HG03103 (cell line): ENCODE measurements around the gene EIF3K.
"Not testable (repeated sequence)": the region's sequence is repeated elsewhere in the genome, so short reads cannot be mapped to it uniquely, and the experiment has no call there.

ENCODE experiments used
- ATAC-seq: cut with Tn5 transposase; IDR thresholded peaks from one replicate; pipeline ENCODE4 v1.9.1; 2021; ENCODE audit warnings: low read depth; ENCODE audit not compliant: unreplicated experiment

Gene EIF3K

DNA sequence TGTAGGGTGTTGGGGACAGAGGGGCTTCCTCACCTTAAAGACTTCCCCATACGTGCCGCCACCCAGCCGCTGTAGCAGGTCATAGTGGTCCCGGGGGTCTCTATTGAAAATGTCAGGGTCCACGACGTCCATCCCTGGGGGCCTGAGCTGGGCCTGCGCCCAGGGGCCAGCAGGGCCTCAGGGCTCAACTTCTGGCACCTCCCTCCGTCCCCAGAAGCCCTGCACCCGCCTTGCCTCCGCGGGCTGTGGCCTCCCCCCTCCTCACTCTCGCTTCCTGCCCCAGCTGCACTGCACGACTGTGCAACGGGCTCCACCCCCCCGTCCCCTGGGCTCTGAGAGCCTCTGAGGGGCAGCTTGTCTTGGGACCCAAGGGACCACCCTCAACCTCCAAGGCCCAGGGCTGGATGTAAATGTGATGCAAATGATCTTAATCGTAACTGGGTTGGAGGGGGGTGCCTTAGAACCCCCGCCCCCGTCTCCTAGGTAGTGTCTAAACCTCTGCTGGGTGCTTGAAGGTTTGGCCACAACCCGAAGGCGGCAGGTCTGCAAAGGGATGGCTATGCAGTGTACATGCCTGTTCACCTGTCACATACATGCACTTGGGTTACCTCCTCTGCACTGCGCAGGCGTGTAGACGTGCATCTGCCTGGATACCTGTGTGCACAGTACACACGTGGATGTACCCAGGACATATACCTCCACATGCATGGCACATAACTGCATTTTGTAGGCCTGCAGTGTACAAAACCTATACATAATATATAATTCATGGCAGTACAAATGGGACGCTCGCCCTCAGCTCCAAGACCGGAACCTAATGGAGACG, 1.0 kb upstream of the EIF3K start, which contains the start of gene MAP4K1:
MAP4K1 (minus strand) TSS at position 190 of the 826 bp plus-strand sequence; CDS start at position 132, 58 bp downstream.
- ATAC-seq, result peak; percentile 49

DNA sequence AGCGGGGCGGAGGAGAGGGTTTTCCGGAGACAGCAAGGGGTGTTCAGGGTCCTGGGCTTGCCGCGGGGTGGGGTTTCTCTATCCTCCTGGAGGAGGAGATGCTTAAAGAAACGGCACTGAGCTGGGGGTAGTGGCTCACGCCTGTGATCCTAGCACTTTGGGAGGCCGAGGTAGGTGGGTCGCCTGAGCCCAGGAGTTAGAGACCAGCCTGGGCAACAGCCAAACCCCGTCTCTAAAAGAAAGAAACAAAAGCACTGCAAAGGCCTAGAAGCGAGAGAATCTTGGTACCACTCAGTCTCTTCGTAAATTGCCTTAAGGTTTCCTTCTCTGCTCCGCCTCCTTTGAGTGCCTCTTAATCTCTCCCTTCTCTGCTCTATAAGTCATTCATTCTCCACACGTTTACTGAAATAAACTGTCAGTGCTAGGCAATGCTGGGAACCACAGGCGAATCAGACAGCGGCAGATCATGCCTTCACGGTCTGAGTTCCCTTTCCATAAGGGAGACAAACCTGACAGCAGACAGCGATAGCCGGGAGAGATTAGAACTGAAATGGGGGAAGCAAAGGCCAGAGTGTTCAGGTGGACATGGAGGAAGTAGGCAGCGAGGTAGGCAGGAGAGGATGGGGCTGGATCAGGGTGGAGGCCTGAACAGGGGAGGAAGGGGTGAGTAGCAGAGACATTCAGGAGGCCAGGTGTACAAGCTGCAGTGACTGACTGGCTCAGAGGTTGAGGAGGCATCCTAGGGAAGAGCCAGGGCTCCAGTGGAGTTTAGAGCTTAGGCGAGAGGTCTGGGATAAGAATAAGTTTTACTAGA, 580 bp downstream of the EIF3K start:
- no peak for ATAC-seq

DNA sequence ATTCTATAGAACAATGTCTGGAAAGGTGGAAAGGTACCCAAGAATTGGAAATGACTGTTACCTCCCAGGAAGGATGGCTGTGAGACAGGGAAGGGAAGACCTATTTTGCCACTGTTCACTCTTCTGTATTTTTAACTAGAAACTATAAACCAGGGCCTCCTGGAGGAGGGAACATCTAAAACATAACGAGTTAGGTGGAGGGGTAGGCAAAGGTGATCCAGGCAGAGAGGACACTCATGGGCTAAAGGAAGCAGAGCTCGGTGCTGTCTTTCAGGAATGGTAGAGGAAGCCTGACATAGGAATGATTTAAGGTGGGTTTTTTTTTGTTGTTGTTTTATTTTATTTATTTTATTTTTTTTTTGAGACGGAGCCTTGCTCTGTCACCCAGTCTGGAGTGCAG, 5.8 kb downstream of the EIF3K start:
- ATAC-seq, result no peak

DNA sequence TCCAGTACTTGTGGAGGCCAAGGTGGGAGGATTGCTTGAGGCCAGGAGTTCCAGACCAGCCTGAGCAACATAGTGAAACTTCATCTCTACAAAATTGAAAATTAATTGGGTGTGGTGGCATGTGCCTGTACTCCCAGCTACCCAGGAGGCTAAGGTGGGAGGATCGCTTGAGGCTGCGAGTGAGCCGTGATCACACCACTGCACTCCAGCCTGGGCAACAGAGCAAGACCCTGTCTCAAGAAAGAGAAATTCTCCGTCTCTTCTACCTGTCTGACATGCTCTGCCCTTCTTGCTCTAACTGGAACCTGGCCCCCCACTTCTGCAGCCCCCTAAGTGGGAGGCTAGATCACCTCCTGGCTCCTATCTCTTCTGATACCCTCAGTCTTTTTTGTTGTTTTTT, 7.4 kb downstream of the EIF3K start:
- ATAC-seq, result no peak

- ATAC-seq, result no peak
Observed at GRCh38 chr19:38629568-38629967, 10.6 kb downstream of the EIF3K start.

DNA sequence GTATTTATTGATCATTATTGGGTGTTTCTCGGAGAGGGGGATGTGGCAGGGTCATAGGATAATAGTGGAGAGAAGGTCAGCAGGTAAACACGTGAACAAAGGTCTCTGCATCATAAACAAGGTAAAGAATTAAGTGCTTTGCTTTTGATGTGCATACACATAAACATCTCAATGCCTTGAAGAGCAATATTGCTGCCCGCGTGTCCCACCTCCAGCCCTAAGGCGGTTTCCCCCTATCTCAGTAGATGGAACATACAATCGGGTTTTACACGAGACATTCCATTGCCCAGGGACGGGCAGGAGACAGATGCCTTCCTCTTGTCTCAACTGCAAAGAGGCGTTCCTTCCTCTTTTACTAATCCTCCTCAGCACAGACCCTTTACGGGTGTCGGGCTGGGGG, 12.3 kb downstream of the EIF3K start:
- not testable (repeated sequence) for ATAC-seq

GRCh38 chr19:38631811-38632475, 13.0 kb downstream of the EIF3K start:
- ATAC-seq, result not testable (repeated sequence)

- ATAC-seq, result no peak
Observed at GRCh38 chr19:38632476-38633213, 13.7 kb downstream of the EIF3K start.

GRCh38 chr19:38634757-38635482, 15.9 kb downstream of the EIF3K start:
- no peak for ATAC-seq

GRCh38 chr19:38635483-38636399, 16.8 kb downstream of the EIF3K start:
- ATAC-seq, result no peak

- no peak for ATAC-seq
Observed at GRCh38 chr19:38638461-38638860, 19.5 kb downstream of the EIF3K start.

GRCh38 chr19:38639679-38640078, 20.7 kb downstream of the EIF3K start:
- ATAC-seq, result no peak

- ATAC-seq, result no peak
Observed at GRCh38 chr19:38640368-38640767, 21.4 kb downstream of the EIF3K start.

DNA sequence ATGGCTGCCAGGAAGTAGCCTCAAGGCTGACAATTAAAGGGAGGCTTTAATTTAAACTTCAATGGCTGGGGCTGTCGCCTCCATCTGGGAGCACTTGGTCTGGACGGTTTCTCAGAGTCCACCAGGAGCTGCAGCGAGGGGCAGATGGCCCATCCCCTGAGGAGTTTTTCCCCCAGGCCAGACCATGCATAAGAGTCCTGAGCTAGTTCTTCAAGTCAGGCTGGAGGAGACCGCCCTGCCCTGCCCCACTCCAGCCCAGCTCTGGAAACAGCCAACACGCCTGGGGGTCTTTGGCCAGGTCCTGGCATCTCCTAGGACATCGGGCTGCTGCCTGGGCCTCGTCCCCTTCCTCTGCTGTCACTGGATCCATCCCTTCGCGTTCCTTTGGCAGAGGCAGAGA, 23.2 kb downstream of the EIF3K start:
- ATAC-seq, result no peak

GRCh38 chr19:38644719-38645118, 25.7 kb downstream of the EIF3K start:
- ATAC-seq, result no peak

DNA sequence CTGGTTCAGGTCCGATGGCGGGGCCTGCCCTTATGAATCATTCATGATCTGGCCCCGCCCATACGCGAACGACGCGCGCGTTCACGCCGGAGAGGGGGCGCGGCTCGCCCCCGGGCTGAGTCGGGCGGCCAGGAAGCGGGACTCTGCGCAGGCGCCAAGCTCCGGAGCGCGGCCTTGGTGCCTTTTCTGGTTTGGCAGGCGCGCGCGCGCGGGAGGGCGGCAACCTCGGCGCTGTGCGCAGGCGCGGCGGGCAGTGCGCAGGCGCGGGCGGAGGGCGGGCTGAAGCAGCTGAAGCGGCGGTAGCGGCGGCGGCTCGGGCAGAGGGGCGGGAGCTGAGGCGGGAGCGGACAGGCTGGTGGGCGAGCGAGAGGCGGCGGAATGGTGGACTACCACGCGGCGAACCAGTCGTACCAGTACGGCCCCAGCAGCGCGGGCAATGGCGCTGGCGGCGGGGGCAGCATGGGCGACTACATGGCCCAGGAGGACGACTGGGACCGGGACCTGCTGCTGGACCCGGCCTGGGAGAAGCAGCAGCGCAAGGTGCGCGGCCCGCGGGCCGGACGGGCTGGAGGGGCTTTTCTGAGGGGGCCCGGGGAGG, 28.5 kb downstream of the EIF3K start, which contains the start of gene ACTN4:
ACTN4 (plus strand) TSS at position 282 of the 598 bp plus-strand sequence; CDS start at position 379, 97 bp downstream.
- ATAC-seq, result peak; percentile 87

- no peak for ATAC-seq
Observed at GRCh38 chr19:38647966-38648768, 29.2 kb downstream of the EIF3K start.
